HG03342 (cell line): ENCODE data around the gene PTMA.
"Not testable (repeated sequence)": the region's sequence is repeated elsewhere in the genome, so short reads cannot be mapped to it uniquely, and the experiment has no call there.

Experiments
- ATAC-seq: cut with Tn5 transposase; IDR thresholded peaks from one replicate; pipeline ENCODE4 v1.9.1; 2021; ENCODE audit warnings: mild to moderate bottlenecking, moderate library complexity; ENCODE audit not compliant: unreplicated experiment

PTMA gene, protein sequence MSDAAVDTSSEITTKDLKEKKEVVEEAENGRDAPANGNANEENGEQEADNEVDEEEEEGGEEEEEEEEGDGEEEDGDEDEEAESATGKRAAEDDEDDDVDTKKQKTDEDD

DNA sequence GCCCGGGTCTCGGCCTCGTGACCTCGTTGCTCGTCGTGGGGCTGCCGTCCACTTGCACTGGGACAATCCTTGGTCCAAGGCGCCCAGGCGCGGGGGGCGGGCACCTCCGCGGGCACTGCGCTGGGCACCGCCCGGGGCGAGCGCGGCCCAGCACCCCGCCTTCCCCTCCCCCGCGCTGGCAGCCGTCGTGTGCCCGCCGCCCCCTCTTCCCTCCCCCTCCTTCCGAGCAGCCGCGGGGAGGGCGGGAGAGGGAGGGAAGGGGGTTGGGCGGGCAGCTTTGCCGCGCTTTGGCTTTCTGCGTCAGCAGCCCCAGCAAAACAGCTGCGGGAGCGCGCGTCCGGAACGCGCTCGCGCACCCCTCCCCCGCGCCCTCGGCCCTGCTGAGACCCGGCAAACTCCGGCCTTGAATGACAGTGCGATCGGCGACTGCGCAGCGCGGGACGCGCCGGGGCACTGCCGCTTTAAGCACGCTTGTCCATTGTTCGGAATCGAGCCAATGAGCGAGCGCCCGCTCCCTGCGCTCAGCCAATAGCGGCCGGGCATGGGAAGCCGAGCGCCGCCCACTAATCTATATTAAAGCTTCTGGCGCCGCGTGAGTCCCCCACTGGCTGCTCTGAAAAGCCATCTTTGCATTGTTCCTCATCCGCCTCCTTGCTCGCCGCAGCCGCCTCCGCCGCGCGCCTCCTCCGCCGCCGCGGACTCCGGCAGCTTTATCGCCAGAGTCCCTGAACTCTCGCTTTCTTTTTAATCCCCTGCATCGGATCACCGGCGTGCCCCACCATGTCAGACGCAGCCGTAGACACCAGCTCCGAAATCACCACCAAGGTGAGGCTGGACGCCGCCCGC lies at the start of gene PTMA:
Gene PTMA (plus strand): TSS at position 599 of the 846 bp plus-strand sequence. CDS start 182 bp downstream, at position 781.
- ATAC-seq: peak; percentile 50

DNA sequence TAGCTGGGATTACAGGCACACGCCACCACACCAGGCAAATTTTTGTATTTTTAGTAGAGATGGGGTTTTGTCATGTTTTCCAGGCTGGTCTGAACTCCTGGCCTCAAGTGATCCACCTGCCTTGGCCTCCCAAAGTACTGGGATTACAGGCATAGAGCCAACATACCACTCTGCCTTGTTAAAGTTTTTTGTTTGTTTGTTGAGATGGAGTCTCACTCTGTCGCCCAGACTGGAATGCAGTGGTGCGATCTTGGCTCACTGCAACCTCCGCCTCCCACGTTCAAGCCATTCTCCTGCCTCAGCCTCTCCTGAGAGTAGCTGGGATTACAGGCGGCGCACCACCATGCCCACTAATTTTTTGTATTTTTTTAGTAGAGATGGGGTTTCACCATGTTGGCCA lies 48.3 kb upstream of the PTMA start:
- not testable (repeated sequence) for ATAC-seq

DNA sequence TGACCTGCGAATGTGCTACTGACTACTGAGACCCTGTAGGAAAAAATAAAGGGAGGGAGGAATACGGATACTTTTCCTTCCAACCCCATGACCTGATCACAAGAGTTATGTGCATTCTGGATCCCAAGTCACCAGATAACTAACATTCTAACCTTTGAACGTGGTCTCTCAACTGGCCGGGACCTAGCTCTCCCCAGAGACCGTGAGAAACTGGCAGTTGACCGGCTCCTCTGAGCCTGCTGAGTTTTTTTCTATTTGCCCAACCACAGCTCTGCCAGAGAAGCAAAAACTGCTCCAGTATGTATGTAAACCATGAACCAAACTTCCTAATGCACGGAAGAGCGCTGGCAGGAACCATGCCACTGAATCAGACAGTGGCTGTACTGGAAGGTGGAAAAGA lies 47.5 kb upstream of the PTMA start:
- no peak for ATAC-seq

DNA sequence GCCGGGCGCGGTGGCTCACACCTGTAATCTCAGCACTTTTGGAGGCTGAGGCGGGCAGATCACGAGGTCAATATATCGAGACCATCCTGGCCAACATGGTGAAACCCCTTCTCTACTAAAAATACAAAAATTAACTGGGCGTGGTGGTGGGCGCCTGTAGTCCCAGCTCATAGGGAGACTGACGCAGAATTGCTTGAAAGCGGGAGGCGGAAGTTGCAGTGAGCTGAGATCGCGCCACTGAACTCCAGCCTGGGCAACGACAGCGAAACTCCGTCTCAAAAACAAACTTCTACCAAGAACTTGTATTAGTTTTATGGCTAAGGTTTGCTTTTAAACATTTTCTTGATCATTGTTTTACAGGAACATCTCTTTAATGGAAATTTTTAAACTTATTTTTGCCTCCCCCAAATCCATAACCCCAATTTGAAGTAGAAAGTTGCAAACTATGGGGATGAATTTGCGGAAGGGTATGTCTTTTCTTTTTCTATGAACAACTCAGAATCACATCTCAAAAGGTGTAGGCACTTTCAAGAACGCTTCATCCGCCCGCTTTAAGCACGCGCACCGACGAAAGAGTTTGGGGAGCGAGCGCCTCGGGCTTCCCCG lies 46.8 kb upstream of the PTMA start:
- no peak for ATAC-seq

DNA sequence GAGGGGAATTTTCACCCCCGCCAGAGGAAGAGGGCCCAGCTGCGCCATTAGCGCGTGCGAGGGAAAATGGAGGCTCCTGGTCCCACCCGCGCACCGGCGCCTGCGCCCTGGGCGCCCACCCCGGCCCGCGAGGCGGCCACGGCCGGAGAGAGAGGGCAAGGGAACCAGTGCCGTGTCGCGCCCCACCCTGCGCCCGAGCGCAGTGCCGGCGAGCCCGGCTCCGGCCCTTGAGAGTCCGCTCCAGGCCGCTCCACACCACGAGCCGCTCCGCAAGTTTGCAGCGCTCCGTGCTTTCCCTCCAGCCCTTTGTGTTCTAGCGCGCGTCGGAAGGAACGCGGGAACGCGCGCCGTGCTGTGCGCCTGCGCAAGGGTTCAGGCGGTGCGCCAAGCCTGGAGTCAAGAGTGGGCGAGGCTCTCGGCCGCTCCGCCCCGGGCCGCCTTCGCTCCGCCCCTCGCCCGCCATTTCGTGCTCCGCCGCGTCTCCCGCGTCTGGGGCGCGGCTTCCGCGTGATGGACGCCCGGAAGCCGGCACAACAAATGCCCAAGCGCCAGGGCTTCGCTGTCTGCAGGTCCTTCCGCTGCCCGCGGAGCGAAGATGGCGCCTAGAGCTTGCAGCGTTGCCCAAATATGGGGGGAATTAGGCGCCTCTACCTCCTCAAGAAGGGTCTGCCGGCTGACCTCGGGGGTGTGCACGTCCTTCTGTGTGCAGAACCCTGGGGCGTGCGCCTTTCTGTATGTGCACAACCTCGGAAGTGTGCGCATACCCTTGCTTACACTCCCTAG lies 46.1 kb upstream of the PTMA start:
- ATAC-seq: peak; percentile 69

DNA sequence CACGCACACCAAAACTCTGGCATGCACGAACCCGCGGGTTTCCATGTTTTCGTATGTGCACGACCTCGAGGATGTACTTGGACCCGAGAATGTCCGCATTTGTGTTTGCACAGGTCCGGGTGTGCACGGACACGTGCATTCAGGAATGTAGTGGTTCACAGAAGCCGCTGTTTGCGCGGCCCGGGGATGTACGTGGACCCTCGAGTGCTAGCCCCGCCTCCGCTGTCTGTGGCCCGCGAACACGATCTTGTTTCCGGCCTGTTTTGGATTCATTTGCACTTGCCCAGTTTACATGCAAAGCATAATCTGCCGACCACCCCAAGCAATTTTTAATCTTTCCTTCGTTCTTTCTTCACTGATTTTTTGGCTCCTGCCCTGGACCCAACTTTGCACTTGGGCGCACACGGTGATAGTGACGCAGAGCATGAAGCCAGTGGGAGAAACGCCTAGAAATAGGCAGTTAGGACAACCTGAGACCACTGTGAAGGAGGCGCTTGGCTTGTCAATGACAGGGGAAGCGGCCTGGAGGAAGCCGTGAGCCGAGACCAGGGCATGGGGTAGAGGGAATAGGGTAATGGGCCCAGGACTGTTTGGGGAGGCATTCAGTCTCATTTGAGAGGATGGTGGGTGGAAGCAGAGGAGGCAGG lies 45.4 kb upstream of the PTMA start:
- ATAC-seq: no peak

DNA sequence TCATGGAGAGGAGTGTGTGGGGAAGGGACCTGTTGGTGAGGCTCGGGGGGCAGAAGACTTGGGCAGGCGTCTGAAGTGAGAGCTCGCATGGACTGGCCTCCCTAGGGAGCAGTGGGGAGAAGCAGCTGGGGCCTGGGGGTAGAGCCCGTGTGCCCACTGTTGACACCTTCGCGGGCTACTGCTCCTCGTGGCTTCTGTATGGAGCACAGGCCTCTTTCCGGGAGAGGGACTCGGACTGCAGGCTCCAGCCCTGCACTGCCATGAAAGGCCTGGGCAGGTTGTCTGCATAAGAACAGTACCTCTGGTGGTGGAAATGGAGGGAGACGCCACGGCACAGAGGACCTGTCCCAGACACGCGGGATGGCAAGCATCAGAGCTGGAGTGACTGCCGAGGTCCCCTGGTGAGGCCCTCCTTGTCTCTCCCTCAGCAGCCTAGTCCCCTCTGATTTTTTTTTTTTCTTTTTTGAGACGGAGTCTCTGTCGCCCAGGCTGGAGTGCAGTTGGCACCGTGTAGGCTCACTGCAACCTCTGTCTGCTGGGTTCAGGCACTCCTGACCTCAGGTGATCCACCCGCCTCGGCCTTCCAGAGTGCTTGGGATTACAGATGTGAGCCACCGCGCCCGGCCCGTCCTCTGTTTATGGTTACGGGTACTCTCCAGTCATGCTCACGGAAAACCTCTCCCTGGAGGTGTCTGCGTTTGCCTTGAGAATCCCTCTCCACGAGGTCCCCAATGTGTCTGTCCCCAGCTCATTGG lies 44.7 kb upstream of the PTMA start:
- no peak for ATAC-seq

DNA sequence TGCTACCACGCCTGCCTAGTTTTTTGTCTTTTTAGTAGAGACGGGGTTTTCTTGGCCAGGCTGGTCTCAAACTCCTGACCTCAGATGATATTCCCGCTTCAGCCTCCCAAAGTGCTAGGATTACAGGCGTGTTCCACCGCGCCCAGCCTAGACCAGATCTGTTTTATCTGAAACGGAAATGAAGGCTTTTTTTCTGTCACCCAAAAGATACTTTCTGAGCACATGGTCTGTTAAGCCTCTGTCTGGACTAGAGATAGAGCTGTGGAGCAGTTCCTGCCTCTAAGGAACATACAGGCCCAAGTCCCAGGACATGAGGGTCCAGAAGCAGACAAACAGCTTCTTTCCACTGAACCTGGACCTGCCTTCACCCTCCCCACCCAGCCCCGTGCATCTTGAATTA lies 43.6 kb upstream of the PTMA start:
- no peak for ATAC-seq

DNA sequence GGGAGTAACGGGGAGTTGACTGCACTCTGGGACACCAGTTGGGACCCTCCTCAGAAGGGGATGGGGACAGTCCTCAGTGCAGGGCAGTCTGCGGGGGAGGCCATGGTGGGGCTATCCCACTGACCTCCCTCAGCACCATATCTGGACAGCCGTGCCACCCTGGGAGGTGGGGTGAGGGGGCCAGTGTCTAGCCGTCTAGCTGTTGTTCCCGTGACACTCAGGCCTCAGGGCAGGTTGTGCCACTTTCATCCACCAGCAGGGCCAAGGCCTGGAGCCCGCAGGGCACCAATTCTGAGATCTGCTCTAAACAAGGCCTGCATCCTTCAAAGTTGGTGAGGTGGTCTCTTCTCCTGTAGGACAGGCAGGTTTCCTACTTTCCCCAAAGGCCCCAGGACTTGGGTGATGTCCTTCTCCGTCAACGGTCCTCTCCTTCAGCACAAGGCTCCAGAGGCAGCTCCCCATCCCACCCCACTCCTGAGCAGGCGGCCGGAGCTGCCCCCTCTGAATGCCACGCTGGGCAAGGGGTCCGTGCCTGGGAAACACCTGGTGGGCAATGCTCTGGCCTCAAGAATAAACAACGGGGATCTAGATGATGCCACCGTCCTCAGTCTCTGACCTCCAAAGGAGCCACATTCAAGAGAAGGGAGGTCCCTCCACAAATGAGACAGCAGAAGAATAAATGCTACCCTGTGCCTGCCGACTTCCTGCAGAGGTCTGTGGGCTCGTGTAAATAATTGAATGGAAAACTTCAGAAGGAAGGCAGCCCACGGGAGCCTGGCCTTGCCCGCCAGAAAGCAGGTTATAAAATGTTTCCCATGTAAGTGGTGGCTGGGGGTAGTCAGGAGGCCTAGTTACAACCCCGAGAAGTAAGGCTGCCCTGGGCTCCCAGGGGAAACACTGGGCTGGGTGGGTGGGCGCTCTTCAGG lies 42.8 kb upstream of the PTMA start:
- ATAC-seq: no peak

DNA sequence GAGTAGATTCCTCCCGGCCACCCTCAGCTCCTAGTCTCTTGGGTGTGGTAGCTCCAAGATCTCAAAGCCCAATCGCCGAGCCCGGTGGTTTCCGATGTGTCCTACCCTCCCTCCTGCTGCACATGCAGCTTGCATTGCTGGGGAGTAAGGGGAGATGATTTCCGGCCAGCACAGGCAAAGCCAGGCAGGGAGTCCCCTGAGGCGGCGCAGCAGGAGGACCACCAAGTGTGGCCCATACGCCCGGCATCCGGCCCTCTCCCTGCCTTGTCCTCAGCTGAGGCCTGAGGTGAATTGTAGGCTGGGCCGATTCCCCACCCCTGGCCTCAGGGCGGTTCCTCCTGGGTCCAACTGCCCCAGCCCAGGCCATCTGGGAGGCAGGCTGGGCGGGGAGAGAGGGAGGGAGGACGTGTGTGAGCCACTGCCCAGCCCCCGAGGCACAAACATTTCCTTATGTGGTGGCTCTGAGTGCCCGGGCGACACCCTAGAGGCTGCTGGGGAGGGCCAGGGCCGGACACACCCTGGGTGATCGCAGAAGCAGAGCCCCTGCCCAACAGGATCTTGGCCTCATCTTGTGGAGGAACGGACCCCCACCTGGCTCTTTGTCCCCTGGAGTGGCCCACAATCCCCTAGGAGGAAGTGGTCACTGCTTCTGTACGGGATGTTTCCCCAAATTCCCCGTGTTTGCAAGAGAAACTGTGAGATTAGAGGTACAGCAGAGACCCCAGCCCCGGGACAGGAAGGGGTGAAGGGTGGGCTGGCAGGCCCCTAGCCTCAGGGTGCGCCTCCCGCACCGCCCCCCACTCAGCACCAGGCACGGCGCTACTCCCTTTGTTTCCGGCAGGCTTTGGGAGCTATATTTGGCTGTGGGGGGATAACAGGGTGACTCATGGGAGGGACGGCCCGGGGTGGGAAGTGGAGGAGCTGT lies 41.9 kb upstream of the PTMA start:
- ATAC-seq: peak; percentile 28

DNA sequence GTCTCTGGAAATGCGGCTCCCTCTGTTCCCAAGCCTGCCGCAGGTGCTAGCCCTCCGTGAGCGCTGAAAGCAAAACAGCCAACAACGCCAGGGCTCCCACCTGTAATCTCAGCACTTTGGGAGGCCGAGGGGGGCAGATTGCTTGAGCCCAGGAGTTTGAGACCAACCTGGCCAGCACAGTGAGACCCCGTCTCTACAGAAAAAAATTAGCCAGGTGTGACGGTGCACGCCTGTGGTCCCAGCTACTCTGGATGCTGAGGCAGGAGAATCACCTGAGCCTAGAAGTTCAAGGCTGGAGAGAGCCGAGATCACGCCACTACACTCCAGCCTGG lies 41.3 kb upstream of the PTMA start:
- no peak for ATAC-seq

DNA sequence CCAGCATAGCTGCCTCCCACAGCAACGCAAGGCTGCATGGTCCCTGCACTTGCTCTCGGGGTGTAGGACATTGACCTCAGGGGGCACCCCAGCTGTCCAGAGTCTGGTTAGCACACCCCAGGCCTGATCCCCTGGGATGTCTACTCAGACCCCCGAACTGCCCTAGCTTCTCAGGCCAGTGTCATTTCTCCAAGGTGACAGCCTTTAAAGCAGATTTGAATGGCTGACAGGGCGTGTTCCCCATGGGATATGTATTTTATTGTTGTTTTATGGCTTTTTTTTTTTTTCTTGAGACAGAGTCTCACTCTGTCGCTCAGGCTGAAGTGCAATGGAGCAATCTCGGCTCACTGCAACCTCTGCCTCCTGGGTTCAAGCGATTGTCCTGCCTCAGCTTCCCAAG lies 40.8 kb upstream of the PTMA start:
- no peak for ATAC-seq

DNA sequence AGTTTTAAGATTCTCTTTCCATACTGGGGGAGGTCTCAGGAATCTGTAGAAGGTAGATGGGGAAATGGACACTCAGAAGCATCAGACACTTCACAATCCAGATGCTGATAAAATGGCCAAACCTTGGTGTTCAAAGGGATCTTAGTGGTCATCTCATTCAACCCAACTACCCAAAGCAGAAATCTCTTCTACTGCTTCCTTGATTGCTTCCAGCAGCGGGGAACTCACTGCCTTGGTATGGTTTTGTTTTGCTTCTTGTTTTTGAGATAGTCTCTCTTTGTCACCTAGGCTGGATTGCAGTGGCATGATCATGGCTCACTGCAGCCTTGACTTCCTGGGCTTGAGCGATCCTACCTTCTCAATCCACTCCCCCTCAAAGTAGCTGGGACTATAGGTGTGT lies 39.3 kb upstream of the PTMA start:
- no peak for ATAC-seq

DNA sequence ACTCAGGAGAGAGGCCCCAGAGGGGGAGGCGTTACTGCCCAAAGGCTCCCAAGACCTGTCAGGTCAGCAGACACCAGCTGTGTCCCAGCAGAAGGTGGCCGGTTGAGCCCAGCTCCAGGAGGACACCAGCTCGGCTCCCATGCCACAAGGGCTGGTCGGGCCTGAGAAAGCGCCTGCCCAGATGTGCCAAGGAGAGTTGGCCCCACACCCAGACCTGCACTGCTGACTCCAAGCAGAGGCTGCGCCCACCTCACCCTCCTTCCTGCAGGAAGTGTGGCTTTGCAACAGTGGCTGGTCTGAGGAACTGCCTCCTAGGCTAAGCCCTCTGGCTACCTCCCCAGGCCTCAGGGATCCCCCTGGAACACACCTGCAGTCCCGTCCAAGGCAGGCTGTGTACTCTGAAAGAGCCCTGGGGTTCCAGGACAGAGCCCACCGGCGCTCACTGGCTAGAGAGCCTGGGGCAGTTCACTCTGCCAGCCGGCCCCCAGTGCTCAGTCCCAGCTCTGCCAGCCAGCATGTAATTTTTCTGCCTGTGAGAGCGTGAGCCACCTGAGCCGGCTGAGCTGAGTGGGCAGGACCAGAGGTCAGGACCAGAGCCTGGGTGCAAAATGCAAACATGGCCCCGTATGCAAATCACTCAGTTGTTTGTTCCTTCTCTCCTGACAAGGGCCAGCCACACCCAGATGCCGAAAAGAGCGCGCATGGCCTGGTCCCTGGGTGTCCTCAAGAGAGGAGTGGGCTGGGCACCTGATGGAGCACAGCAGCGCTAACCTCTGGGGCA lies 36.9 kb upstream of the PTMA start:
- ATAC-seq: peak; percentile 32

DNA sequence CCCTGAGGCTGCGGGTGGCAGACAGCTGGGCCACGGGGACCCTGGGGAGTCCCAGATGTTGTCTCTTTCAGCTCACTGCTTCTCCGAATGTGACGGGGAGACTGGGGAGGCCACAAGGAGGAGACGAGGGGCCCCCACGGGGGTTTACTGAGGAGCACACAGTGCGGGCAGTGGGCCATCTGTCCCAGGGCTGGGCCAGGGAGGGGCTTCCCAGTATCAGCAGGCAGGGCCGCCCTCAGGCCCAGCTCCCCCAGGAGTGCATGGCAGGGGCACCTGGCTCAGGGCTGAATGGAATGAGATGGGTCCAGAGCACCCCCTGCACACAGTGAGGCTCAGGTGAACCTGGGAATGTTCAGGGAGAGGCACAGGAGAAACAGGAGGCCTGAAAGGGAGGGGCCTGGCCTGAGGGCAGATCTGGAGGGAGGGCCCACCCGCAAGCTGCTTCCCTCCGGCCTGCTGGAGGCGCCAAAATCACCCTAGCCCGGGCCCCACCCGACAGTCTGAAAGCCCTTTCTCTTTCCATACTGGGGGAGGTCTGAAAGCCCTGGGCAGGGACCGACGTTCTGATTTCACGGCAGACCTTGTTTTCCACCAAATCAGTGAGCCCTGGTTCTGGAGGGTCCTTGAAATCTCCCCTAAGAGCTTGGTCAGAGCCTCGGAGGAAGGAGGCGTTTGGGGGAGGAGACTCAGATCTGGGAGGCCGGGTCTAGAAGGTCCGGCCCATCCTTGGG lies 35.5 kb upstream of the PTMA start:
- peak; percentile 51 for ATAC-seq

DNA sequence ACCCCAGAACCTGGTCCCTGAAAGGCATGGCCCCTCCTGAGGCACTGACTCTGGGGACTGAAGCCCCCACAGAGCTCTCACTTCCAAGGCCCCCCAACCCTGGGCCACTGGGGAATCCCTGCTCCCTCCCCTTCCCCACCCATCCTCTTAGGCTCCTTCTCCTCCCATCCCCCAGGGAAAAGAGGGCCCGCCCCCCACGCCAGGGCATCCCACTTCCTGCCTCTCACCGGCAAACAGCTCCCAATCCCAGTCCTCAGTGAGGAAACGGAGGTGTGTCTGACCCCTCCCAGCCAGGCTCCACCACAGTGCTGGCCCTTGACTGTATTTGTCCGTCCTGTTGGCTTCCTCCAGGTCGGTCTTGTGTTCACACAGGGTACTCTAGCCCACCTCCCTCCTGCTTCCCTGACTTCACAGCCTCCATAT lies 35.0 kb upstream of the PTMA start:
- no peak for ATAC-seq
